ENCODE results near the gene CPSF2.

CPSF2 gene

DNA sequence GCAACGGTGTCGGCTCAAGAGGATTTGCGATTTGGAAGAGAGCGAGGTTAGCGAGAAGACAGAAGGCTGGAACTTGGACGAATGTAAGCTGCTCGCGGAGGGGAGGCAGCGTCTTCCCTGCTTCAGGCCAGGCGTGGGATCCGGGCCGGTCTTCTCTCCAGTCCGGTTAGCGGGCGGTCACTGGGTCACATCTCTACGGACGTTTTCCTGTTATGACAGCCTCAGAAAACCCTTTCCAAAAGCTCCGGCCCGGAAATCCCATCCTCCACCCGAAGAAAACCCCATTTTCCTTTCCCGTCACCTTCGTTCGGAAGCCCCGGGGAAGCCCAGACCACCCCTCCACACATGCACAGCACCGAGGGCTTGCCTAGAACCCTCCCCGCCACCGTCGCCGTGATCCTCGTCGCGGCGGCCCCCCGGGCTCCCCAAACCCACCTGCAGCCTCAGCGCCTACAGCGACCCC, 531 bp upstream of the CPSF2 start:
- TF ChIP-seq EZH2phosphoT487 (IDR thresholded peaks at IDR 0.05; ENCODE audit: low read depth) = no peak
- no peak for TF ChIP-seq CTCF (IDR thresholded peaks at IDR 0.05; ENCODE audit: low read depth, low read length)
- H3K4me2 ChIP-seq (ENCODE audit: low read length) = peak overlapping the region; percentile 65
- peaks cover 18% of the 10 kb centered on the region for H3K4me1 ChIP-seq (ENCODE audit: low read length)
- H3K9me3 ChIP-seq (ENCODE audit: insufficient read depth, low read length) = no peaks in the 10 kb centered on the region
- peak overlapping the region; percentile 83 for H2AFZ ChIP-seq (ENCODE audit: low read depth, low read length)
- H3K36me3 ChIP-seq (replicated peaks; ENCODE audit: low read depth, low read length) = peaks cover 29% of the 10 kb centered on the region
- peak overlapping the region; percentile 53 for H3K27ac ChIP-seq (ENCODE audit: low read length)
- H3K4me3 ChIP-seq (ENCODE audit: low read length) = peak overlapping the region; percentile 91
- no peaks in the 10 kb centered on the region for H4K20me1 ChIP-seq (ENCODE audit: insufficient read depth, low read length)
- peaks cover 53% of the 10 kb centered on the region for H3K79me2 ChIP-seq (ENCODE audit: low read length)
- no peaks in the 10 kb centered on the region for H3K27me3 ChIP-seq (ENCODE audit: low read depth, low read length)
- peak overlapping the region; percentile 81 for H3K9ac ChIP-seq (ENCODE audit: low read length)

GRCh38 chr14:92122351-92122677, 545 bp downstream of the CPSF2 start:
- peak overlapping the region; percentile 91 for H3K4me3 ChIP-seq (ENCODE audit: low read length)
- peak overlapping the region; percentile 81 for H3K9ac ChIP-seq (ENCODE audit: low read length)
- H3K27me3 ChIP-seq (ENCODE audit: low read depth, low read length) = no peaks in the 10 kb centered on the region
- H3K4me1 ChIP-seq (ENCODE audit: low read length) = peaks cover 18% of the 10 kb centered on the region
- H3K4me2 ChIP-seq (ENCODE audit: low read length) = peak overlapping the region; percentile 65
- H3K9me3 ChIP-seq (ENCODE audit: insufficient read depth, low read length) = no peaks in the 10 kb centered on the region
- H2AFZ ChIP-seq (ENCODE audit: low read depth, low read length) = 0 out of 2 replicates have a peak overlapping the region, but pooled peaks have one; percentile 83
- H3K36me3 ChIP-seq (replicated peaks; ENCODE audit: low read depth, low read length) = peaks cover 25% of the 10 kb centered on the region
- H3K27ac ChIP-seq (ENCODE audit: low read length) = peak overlapping the region; percentile 53
- H4K20me1 ChIP-seq (ENCODE audit: insufficient read depth, low read length) = no peaks in the 10 kb centered on the region
- peaks cover 60% of the 10 kb centered on the region for H3K79me2 ChIP-seq (ENCODE audit: low read length)
- TF ChIP-seq CTCF (IDR thresholded peaks at IDR 0.05; ENCODE audit: low read depth, low read length) (no peak), EZH2phosphoT487 (IDR thresholded peaks at IDR 0.05; ENCODE audit: low read depth) (no peak)

DNA sequence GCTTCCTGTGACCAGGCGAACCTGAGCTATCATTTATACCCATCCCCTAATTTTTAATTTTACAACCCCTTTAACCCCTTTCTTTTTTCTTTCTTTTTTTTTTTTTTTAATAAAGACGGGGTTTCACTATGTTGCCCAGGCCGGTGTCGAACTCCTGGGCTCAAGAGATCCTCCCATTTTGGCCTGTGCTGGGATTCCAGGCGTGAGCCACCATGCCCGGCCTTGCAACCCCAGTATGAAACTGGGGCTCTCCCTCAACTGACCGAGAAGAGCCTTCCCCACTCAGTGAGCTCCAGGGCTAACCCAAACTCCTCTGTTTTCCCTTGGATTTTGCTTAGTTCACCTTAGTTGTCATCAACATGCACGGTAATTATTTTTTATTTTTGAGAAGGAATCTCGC, 992 bp downstream of the CPSF2 start:
- TF ChIP-seq CTCF (IDR thresholded peaks at IDR 0.05; ENCODE audit: low read depth, low read length) (no peak), EZH2phosphoT487 (IDR thresholded peaks at IDR 0.05; ENCODE audit: low read depth) (no peak)
- H2AFZ ChIP-seq (ENCODE audit: low read depth, low read length) = no peak overlapping the region
- H4K20me1 ChIP-seq (ENCODE audit: insufficient read depth, low read length) = no peaks in the 10 kb centered on the region
- H3K36me3 ChIP-seq (replicated peaks; ENCODE audit: low read depth, low read length) = peaks cover 25% of the 10 kb centered on the region
- H3K9ac ChIP-seq (ENCODE audit: low read length) = peak overlapping the region; percentile 81
- H3K4me3 ChIP-seq (ENCODE audit: low read length) = peak overlapping the region; percentile 91
- H3K27ac ChIP-seq (ENCODE audit: low read length) = peak overlapping the region; percentile 53; the same call in 1 of the 2 replicates
- peak overlapping the region; percentile 65 for H3K4me2 ChIP-seq (ENCODE audit: low read length)
- peaks cover 60% of the 10 kb centered on the region for H3K79me2 ChIP-seq (ENCODE audit: low read length)
- no peaks in the 10 kb centered on the region for H3K9me3 ChIP-seq (ENCODE audit: insufficient read depth, low read length)
- no peaks in the 10 kb centered on the region for H3K27me3 ChIP-seq (ENCODE audit: low read depth, low read length)
- peaks cover 18% of the 10 kb centered on the region for H3K4me1 ChIP-seq (ENCODE audit: low read length)

DNA sequence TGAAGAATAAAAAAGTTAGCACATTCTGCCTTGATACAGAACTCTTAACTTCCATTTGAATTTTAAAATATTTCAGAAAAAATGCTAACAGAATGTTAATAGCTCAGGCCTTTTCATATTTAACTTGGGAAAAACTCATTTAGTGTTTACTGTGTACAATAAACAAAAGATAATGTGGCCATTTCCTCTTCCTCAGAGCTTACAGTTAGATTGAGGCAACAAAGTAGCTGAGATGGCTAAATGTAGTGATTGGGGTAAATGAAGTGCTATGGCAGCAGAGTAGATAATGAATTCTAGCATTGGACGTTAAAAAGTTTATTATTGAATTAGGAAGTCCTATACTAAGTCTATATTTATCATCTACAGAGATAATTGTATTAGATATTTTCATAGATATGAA, 12.7 kb downstream of the CPSF2 start:
- H3K9ac ChIP-seq (ENCODE audit: low read length) = no peak overlapping the region
- no peak overlapping the region for H3K27ac ChIP-seq (ENCODE audit: low read length)
- H4K20me1 ChIP-seq (ENCODE audit: insufficient read depth, low read length) = no peaks in the 10 kb centered on the region
- no peak overlapping the region for H3K4me3 ChIP-seq (ENCODE audit: low read length)
- peaks cover 60% of the 10 kb centered on the region for H3K36me3 ChIP-seq (replicated peaks; ENCODE audit: low read depth, low read length)
- H3K79me2 ChIP-seq (ENCODE audit: low read length) = peaks cover 3% of the 10 kb centered on the region; the same call in 1 of the 2 replicates
- no peak overlapping the region for H3K4me2 ChIP-seq (ENCODE audit: low read length)
- H3K9me3 ChIP-seq (ENCODE audit: insufficient read depth, low read length) = no peaks in the 10 kb centered on the region
- H2AFZ ChIP-seq (ENCODE audit: low read depth, low read length) = no peak overlapping the region
- no peaks in the 10 kb centered on the region for H3K4me1 ChIP-seq (ENCODE audit: low read length)
- H3K27me3 ChIP-seq (ENCODE audit: low read depth, low read length) = no peaks in the 10 kb centered on the region
- TF ChIP-seq CTCF (IDR thresholded peaks at IDR 0.05; ENCODE audit: low read depth, low read length) (no peak), EZH2phosphoT487 (IDR thresholded peaks at IDR 0.05; ENCODE audit: low read depth) (no peak)
